NCI-H748 (cell line): ENCODE measurements around the gene VASH1.

Source experiments
- DNase-seq: peaks from one replicate; lab custom pipeline; 2025; ENCODE audit not compliant: unreplicated experiment; lab: John Stamatoyannopoulos, UW

The VASH1 gene

DNA sequence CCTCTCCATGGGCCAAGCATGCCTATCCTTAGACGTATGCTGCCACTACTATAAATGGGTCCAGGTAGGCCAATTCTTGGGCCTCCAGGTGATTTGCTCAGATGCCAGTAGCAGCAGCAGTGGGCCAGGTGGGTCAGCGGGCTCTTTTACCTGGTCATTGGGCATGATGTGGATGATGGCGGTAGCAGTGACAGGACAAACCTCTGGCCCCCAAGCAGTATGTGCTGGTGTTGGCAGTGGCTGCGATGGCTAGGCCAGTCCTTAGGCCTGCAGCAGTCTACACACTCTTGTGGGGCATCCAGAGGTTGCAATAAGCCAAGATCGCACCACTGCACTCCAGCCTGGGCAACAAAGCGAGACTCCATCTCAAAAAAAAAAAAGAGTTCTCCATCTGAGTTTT is 19.1 kb upstream of the VASH1 start:
- no peak for DNase-seq

- no peak for DNase-seq
Observed at GRCh38 chr14:76742966-76743365, 18.3 kb upstream of the VASH1 start.

GRCh38 chr14:76752744-76753143 is 8.5 kb upstream of the VASH1 start:
- DNase-seq, result no peak

DNA sequence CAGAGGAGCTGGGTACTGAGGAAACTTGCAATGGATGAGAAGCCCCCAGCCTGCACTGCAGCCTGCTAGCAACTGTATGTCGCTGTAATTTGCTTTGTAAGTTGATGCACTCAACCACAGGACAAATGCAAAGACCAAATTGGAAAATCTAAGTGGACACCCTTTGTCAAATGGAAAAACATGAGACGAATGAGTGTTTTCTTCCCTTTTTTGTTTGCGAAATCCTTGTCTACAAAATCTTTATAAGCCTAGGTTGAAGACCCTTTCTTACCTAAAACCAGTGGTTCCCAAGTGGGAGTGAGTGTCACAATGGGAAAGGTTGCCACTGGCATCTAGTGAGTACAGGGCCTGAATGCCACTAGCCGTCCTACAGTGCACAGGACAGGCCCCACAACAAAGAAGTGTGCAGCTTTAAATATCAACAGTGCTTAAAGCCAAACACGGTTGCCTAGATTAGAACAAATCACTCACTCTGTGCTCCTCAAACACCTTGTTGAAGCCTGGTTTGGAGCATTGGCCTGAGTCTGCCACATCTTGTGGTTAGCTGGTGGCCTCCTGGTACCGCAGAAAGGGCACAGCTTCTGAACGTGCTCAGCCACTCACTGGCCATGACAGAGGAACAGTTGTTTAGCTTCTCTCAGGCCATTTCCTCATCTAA is 7.6 kb upstream of the VASH1 start:
- no peak for DNase-seq

DNA sequence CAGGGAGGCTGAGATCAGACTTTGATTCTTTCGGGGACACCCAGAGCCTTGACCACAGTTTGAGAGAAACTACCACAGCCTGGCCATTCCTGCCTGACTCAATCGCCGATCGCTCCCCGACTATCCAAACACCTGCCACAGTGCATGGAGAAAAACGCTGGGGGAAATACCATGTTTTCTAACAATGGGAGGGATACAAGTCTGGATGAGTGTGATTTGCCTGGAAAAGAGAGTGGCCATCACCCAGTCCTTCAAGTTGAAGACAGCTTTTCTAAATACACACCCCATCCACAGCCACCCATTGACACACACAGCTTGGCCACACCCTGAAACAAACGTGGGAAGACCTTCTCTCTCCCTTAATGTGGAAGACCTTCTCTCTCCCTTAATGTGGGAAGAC is 6.7 kb upstream of the VASH1 start:
- DNase-seq, result no peak

- no peak for DNase-seq
Observed at GRCh38 chr14:76755610-76756370, 5.5 kb upstream of the VASH1 start.

- DNase-seq, result no peak
Observed at GRCh38 chr14:76756371-76756750, 4.9 kb upstream of the VASH1 start.

DNA sequence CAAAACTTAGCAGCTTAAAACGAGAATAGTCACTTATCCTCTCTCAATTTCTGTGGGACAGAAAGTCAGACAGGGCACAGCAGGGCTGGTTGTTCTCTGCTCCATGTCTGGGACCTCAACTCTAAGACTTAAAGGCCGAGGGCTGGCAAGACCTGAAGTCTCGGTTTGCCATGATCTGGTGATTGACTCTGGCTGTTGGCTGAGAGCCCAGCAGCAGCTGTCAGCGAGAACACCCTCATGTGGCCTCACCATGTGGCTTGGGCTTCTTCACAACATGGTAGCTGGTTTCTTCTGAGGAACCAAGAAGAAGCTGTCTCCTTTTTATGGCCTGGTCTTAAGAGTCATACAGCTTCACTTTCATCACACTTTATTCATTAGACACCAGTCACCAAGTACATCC is 1.7 kb upstream of the VASH1 start:
- no peak for DNase-seq

- DNase-seq, result no peak
Observed at GRCh38 chr14:76760331-76761135, 735 bp upstream of the VASH1 start.

DNA sequence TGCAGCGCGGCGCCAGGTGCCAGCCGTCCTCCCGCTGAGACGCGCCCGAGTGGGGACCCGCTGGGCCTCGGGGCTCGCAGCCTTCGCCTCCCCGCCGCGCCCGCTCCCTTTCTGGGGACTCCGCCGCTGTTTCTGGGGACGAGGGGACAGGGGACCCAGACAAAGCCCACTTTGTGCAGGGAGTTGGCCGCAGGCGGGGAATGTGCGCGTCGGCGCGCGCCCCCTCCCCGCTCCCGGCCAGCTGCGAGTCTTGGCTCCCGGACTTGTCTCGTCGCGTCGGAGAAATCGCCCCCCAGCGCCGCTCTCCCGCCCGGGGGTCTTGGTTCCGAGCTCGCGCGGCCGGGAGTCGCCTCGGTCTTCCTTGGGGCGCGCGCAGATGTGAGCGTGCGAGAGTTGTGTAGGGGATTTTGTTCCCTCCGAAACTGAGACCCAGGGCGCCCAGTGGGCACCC is 717 bp downstream of the VASH1 start:
- peak; percentile 59 for DNase-seq

DNA sequence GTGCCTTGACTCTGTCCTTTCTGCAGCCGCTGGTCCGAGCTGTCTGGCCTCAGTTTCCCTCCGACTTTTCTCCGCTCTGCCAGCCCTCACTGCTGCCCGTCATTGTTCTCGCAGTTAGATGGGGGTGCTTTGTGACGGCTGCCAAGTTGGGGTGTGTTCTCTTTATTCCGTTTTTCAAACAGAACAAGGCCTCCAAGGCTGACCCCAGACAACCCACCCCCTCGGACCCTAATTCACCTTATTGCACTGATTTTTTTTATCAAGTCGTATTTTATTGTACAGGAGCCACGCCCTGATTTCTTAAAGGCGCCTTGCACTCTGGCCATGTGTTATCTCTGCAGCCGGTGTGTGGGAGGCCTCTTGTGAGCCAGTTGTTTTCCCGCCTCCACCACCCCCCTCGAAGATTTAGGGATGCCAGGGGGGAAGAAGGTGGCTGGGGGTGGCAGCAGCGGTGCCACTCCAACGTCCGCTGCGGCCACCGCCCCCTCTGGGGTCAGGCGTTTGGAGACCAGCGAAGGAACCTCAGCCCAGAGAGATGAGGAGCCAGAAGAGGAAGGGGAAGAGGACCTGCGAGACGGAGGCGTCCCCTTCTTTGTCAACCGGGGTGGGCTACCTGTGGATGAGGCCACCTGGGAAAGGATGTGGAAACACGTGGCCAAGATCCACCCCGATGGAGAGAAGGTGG is 1.3 kb downstream of the VASH1 start:
- DNase-seq, result peak; percentile 24

DNA sequence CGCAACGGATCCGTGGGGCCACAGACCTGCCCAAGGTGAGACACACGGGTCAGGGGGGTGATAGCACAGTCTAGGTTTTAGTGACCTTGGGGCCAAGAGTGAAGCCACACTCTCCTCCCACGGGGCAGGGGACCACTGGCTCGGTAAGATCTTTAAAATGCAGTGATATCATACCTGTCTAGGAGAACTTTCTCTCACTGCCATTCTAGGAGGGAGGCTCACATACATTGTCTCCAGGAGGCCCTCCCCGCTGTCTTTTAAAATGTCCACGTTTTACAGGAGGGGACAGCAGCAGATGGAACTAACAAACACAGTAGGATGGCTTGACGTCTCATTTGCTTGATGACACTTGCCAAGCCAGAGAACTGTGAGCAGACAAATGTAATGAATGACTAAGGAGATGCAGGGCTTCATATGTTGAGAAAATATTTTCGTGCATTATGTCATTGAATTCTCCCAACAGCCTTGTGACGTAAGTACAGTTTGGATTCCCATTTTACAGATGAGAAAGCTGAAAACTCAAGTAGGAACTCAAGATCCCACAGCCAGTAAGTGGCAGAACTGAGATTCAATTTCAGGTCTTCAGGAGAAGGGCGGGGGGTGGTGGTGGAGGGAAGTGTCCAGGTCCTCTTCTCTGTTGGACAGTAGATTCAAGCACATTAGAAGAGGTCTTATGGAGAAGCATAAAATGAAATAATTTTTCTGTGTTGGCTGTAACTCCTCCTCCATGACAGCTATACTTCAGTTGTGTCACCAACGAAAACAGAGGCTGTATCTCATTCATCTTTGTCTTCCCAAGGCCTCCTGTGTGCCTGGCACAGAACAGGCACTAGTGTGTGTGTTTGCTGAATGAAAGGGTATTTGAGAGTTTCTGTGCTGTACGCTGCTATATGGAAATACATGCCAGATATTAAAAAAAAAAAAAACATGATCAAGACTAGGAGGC is 2.1 kb downstream of the VASH1 start:
- DNase-seq, result no peak

GRCh38 chr14:76765461-76765931 is 4.2 kb downstream of the VASH1 start:
- DNase-seq, result no peak

DNA sequence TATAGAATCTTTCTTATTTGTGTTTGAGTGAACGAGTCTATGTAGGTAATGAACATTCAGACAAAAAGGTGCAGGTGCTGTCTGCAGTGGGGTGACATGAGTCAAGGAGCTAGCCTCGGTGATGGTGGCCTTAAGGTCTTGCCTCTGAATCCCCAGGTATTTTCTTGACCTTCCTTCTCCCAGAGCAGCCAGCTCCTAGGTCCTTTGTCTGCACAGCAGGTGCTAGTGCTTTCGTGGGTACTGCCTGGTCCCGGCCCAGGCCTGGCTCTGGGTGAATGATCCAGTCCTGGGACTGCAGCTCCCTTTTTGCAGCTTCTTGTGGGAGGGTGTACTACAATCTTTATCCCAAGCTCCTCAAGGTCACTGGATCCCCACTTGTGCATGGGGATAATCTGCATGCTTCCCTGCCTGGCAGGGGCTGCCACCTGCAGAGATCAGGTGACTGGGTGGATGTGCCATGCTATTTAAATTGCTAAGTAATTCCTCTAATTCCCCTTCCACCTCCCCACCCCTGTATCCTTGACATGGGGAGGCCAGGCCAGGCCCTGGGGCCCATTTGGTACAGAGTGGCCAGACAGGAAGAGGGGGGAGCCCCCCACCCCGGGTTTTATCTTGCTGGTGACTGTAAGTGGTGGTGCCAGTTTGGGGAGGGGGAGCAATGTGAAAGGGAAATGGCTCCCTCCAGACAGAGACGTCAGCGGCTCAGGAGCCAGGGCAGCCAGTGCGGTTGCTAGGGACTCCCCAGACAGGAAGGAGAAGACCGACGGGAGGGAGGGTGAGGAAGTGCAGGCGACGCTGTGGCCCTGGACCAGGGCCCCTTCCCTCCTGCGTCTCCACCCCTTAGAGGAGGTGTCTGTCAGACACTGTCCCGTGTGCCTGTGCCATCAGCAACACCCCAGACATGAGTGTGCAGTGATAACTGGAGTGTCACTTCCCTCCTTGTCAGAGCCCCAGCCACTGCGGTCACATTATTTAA is 6.7 kb downstream of the VASH1 start:
- DNase-seq, result no peak

GRCh38 chr14:76768671-76769500 is 7.6 kb downstream of the VASH1 start:
- no peak for DNase-seq

DNA sequence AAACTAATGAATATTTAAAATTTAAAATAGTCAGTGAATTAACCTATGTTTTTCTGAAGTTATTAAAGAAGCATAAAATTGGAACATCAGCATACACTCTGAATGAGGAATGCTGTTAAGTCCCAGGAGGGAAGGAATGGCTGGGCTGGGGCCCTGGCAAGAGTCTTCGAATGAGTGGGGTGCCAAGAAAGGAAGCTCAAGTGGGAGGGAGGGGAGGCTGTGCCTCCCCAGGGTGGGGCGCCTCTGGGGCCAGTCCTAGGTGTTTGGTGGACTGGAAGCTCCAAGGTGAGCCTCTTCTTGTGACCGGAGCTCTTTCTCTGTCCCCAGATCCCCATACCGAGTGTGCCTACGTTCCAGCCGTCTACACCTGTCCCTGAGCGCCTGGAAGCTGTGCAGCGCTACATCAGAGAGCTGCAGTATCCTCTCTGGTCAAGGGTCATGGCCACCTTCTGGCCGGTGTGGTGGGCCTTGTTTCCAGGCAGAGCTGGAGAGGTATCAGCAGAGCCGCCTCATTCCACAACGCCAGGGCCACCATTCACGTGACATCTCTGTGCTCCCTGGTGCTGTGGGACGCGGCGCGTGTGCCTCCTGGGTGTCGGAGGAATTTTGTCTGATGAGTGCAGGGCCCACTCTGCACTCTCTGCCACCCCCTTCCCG is 8.5 kb downstream of the VASH1 start:
- no peak for DNase-seq
